Measurements from ENCODE around the gene UNK.

- no peak for TF ChIP-seq EZH2 (conservative IDR thresholded peaks at IDR 0.05; ENCODE audit: low read depth, low read length)
- TF ChIP-seq RARG (CRISPR knock-in tag; IDR thresholded peaks at IDR 0.05; ENCODE audit: low read depth): no peak
- no peak for TF ChIP-seq ZNF318 (CRISPR knock-in tag; IDR thresholded peaks at IDR 0.05)
- TF ChIP-seq CTCF (CRISPR knock-in tag; IDR thresholded peaks at IDR 0.05): no peak
- no peak for TF ChIP-seq RFXAP (CRISPR knock-in tag; IDR thresholded peaks at IDR 0.05; ENCODE audit: borderline replicate concordance)
- TF ChIP-seq POLR2AphosphoS5 (IDR thresholded peaks at IDR 0.05; ENCODE audit: low read depth, low read length): no peak; the same call in 1 of the 2 replicates
- no peak for TF ChIP-seq CCAR2 (optimal IDR thresholded peaks at IDR 0.05; ENCODE audit: low read depth, low read length)
- TF ChIP-seq ADNP (CRISPR knock-in tag; IDR thresholded peaks at IDR 0.05): no peak
- no peak for TF ChIP-seq KDM1A (CRISPR knock-in tag; IDR thresholded peaks at IDR 0.05)
- no peak for TF ChIP-seq YY1 (IDR thresholded peaks at IDR 0.05; ENCODE audit: insufficient read depth, insufficient replicate concordance, low read depth, low read length)
- TF ChIP-seq POLR2A (IDR thresholded peaks at IDR 0.05; ENCODE audit: insufficient read depth in 1 of 2, low read depth in 2 of 2, low read length in 2 of 2): no peak
- TF ChIP-seq TP53 (CRISPR knock-in tag; conservative IDR thresholded peaks at IDR 0.05): no peak
- no peak for TF ChIP-seq ATRX (CRISPR knock-in tag; IDR thresholded peaks at IDR 0.05; ENCODE audit: borderline replicate concordance)
- TF ChIP-seq SP1 (IDR thresholded peaks at IDR 0.05): no peak
- no peak for TF ChIP-seq SP1 (CRISPR knock-in tag; IDR thresholded peaks at IDR 0.05)
These were observed 40.5 kb downstream of the UNK start for GRCh38 chr17:75825149-75825552.

All from HepG2 (cell line).